ENCODE measurements around the gene RBP7.
"Not testable (repeated sequence)": the region's sequence is repeated elsewhere in the genome, so short reads cannot be mapped to it uniquely, and the experiment has no call there.

Gene RBP7

DNA sequence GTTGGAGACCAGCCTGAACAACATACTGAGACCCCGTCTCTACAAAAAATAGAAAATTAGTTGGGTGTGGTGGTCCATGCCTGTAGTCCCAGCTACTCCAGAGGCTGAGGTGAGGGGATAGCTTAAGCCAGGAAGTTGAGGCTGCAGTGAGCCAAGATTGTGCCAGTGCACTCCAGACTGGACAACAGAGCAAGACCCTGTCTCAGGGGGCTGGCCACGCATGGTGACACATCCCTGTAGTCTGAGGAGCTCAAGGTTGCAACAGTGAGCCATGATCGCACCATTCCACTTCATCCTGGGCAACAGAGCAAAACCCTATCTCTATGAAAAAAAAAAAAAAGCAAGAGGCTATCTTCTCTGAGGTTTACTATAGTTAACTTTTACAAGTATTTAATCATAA lies 23.1 kb downstream of the RBP7 start:
- DNase-seq (ENCODE audit: extremely low read depth, low read depth), result no peak

DNA sequence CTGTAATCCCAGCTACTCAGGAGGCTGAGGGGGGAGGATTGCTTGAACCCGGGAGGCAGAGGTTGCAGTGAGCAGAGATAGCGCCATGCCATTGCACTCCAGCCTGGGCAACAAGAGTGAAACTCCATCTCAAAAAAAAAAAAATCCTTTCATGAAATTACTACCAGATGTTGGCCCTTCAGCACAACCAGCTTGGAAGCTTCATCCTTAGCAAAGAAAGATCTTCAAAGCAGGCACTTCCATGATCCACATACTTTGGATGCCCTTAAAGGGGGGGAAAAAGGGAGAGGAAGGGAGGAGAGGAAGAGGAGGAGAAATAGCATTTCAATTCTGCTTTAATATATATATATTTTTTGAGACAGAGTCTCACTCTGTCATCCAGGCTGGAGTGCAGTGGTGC lies 23.6 kb downstream of the RBP7 start:
- DNase-seq (ENCODE audit: extremely low read depth, low read depth), result not testable (repeated sequence)

More for the DNA sequence above, 23.1 kb downstream of the RBP7 start:
- TF ChIP-seq, protein P1, sequence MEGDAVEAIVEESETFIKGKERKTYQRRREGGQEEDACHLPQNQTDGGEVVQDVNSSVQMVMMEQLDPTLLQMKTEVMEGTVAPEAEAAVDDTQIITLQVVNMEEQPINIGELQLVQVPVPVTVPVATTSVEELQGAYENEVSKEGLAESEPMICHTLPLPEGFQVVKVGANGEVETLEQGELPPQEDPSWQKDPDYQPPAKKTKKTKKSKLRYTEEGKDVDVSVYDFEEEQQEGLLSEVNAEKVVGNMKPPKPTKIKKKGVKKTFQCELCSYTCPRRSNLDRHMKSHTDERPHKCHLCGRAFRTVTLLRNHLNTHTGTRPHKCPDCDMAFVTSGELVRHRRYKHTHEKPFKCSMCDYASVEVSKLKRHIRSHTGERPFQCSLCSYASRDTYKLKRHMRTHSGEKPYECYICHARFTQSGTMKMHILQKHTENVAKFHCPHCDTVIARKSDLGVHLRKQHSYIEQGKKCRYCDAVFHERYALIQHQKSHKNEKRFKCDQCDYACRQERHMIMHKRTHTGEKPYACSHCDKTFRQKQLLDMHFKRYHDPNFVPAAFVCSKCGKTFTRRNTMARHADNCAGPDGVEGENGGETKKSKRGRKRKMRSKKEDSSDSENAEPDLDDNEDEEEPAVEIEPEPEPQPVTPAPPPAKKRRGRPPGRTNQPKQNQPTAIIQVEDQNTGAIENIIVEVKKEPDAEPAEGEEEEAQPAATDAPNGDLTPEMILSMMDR (IDR thresholded peaks at IDR 0.05; ENCODE audit: low read depth, low read length), result no peak

DNA sequence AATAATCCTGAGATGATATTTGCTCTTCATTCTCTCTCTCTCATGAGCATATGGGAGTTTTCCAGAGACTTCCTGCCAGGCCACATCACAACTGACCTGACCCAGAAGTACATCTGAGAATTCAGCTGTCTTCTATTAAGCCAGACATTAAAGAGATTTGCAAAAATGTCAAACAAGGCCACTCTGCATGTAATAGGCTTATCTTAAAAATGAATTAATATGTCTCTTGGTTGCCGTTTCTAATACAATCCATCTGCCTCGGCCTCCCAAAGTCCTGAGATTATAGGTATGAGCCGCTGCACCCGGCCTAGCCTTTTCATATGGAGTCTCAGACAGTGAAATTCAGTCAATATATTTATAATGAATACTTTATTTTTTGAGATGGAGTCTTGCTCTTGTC lies 25.0 kb downstream of the RBP7 start:
- DNase-seq (ENCODE audit: extremely low read depth, low read depth), result not testable (repeated sequence)

GRCh38 chr1:10022656-10023055 lies 25.6 kb downstream of the RBP7 start:
- TF ChIP-seq, protein P1 (IDR thresholded peaks at IDR 0.05; ENCODE audit: low read depth, low read length), result no peak
- DNase-seq (ENCODE audit: extremely low read depth, low read depth), result no peak

- TF ChIP-seq, protein P1 (IDR thresholded peaks at IDR 0.05; ENCODE audit: low read depth, low read length), result no peak
Observed at GRCh38 chr1:10025354-10025753, 28.3 kb downstream of the RBP7 start.

GRCh38 chr1:10027027-10027426 lies 30.0 kb downstream of the RBP7 start:
- no peak for DNase-seq (ENCODE audit: extremely low read depth, low read depth)
- TF ChIP-seq, protein P1 (IDR thresholded peaks at IDR 0.05; ENCODE audit: low read depth, low read length), result no peak

More at GRCh38 chr1:10025354-10025753, 28.3 kb downstream of the RBP7 start:
- no peak for DNase-seq (ENCODE audit: extremely low read depth, low read depth)

DNA sequence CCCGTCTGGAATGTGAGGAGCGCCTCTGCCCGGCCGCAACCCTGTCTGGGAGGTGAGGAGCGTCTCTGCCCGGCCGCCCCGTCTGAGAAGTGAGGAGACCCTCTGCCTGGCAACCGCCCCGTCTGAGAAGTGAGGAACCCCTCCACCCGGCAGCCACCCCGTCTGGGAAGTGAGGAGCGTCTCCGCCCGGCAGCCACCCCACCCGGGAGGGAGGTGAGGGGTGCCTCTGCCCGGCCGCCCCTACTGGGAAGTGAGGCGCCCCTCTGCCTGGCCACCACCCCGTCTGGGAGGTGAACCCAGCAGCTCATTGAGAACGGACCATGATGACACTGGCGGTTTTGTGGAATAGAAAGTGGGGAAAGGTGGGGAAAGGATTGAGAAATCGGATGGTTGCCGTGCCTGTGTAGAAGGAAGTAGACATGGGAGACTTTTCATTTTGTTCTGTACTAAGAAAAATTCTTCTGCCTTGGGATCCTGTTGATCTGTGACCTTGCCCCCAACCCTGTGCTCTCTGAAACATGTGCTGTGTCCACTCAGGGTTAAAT lies 32.0 kb downstream of the RBP7 start:
- DNase-seq (ENCODE audit: extremely low read depth, low read depth), result not testable (repeated sequence)

DNA sequence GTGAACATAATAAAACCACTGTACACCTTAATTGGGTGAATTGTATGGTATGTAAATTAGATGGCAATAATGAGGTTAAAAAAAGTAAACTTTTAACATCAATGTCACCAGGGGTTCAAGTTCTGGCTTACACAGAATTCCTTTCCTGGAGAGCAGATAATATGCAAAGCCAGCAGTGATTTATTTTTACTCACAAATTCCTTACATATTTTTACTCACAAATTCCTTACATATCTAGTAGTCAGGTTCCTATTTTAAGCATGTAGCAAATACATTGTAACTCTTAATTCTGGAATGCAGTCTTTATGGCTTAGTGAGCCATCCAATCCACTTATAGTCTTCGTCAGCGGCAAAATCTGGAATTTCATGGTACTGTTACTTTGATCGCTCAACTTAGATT lies 34.4 kb downstream of the RBP7 start:
- DNase-seq (ENCODE audit: extremely low read depth, low read depth), result no peak
- TF ChIP-seq, protein P1 (IDR thresholded peaks at IDR 0.05; ENCODE audit: low read depth, low read length), result no peak

DNA sequence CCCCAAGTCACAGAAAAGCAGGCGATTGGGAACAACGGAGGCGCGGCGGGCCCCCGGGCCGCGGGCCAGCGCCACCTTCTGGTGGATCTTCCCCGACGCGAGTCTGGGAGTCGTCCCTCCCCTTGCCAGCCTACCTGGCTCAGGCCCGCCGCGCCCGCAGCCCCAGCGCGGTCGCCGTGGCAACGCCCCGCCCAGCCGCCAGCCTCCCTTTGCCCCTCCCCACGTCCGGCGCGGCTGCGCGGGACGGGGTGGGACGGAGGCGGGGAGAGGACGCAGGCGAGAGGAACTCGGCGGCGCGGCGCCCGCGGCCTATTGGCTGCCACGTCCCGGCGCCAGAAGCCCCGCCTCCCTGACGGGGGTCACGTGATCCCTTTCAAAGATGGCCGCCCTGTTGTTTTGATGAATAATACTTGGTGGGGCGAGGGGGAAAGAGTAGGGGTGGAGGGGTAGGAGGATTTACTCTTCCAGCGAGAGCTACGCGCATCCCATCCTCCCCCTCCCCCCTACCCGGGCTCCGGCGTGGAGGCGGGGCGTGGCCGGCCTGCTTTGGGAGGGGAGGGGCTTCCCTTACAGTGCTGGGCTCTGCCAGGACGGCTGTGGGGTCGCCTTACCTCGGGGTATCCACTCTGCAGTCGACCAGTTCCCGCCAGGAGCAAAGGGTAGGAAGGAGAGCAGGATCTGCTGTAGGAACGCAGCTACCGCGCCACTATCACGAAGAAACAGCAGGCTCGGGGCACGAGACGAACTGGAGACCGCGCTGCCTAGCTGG lies 35.7 kb downstream of the RBP7 start, which contains the start of gene UBE4B:
Gene UBE4B, plus strand, starts transcription at position 369 of the 769 bp plus-strand sequence. CDS start 713 bp downstream, outside the sequence.
- peak; percentile 95 for DNase-seq (ENCODE audit: extremely low read depth, low read depth)
- TF ChIP-seq, protein P1 (IDR thresholded peaks at IDR 0.05; ENCODE audit: low read depth, low read length), result peak; percentile 68
